H1 (cell line): Measurements from ENCODE around the gene ARMC9. TPM values are rescaled to one million over a fixed set of nuclear protein-coding genes. Genes with fewer than 3 reads are reported as not detected.
A peak's percentile ranks its signal among the peaks of the same experiment; 100 is the strongest.
"Not testable (repeated sequence)": the region's sequence is repeated elsewhere in the genome, so short reads cannot be mapped to it uniquely, and the experiment has no call there.

Experiments used
- CTCF ChIA-PET: fragments of 300-600 bp; sonication (Branson Sonifier 250); formaldehyde crosslinking; loops from one replicate; lab custom pipeline; 2021; ENCODE audit not compliant: partially characterized antibody; lab: Charles Lee
- POLR2A ChIA-PET: fragments of 300-600 bp; sonication (Branson Sonifier 250); formaldehyde crosslinking; loops from one replicate; lab custom pipeline; 2021; ENCODE audit warnings: inconsistent platforms; ENCODE audit not compliant: partially characterized antibody; lab: Charles Lee
- DNase-seq, 2 experiments: peaks; one replicate each; pipeline versions ENCODE4 v3.0.0 to v3.0.0-alpha.2; 2010 to 2022; ENCODE audit warnings: low spot score in 2 of 2, low read depth in 1 of 2, mixed read lengths in 1 of 2
- FAIRE-seq: peaks from 2 replicates; lab custom pipeline; 2011; peaks lifted over from hg19 to GRCh38; lab: Jason Lieb, UNC
- H2AFZ ChIP-seq: 2 replicates; pipeline ENCODE4 v1.8.1; 2012; ENCODE audit warnings: low read length, inconsistent platforms
- H2AK5ac ChIP-seq: 2 replicates; pipeline ENCODE4 v1.6.1; 2013; ENCODE audit warnings: low read depth, low read length
- H2BK120ac ChIP-seq: replicated peaks from 2 replicates; pipeline ENCODE3; 2013; ENCODE audit warnings: low read depth, low read length, inconsistent platforms
- H2BK12ac ChIP-seq: 2 replicates; pipeline ENCODE4 v1.6.1; 2013; ENCODE audit warnings: low read depth, low read length
- H2BK15ac ChIP-seq: 2 replicates; pipeline ENCODE4 v1.6.1; 2013; ENCODE audit warnings: low read length
- H2BK20ac ChIP-seq: 2 replicates; pipeline ENCODE4 v1.6.1; 2013; ENCODE audit warnings: low read length
- H2BK5ac ChIP-seq: 2 replicates; pipeline ENCODE4 v1.6.1; 2013; ENCODE audit warnings: low read depth, low read length
- H3K14ac ChIP-seq: 2 replicates; pipeline ENCODE4 v1.6.1; 2013; ENCODE audit warnings: inconsistent platforms; ENCODE audit not compliant: insufficient read length
- H3K18ac ChIP-seq: 2 replicates; pipeline ENCODE4 v1.6.1; 2013; ENCODE audit warnings: low read length; ENCODE audit errors: extremely low read depth
- H3K23ac ChIP-seq: 2 replicates; pipeline ENCODE4 v1.6.1; 2013; ENCODE audit warnings: inconsistent platforms; ENCODE audit not compliant: insufficient read length
- H3K23me2 ChIP-seq: 2 replicates; pipeline ENCODE4 v1.6.1; 2013; ENCODE audit warnings: low read depth, low read length
- H3K27ac ChIP-seq: 2 replicates; pipeline ENCODE4 v1.6.1; 2011; ENCODE audit warnings: low read depth, low read length, inconsistent platforms
- H3K27me3 ChIP-seq, 4 experiments: replicated peaks in 1 of 4; 1 replicate in 1 of 4; 2 replicates in 3 of 4; pipeline versions ENCODE4 v1.6.1 to v1.8.1; 2011 to 2013; ENCODE audit warnings: low read length in 3 of 4, mild to moderate bottlenecking in 3 of 4, inconsistent platforms in 2 of 4, mixed read lengths in 2 of 4, moderate library complexity in 1 of 4; ENCODE audit not compliant: control insufficient read depth in 3 of 4, insufficient read depth in 3 of 4; ENCODE audit errors: extremely low read depth in 1 of 4
- H3K36me3 ChIP-seq, 4 experiments: 2 replicates each; pipeline versions ENCODE4 v1.6.1 to v1.8.1; 2011 to 2013; ENCODE audit warnings: mild to moderate bottlenecking in 4 of 4, low read length in 3 of 4, moderate library complexity in 2 of 4, control low read depth in 1 of 4, inconsistent platforms in 1 of 4; ENCODE audit not compliant: insufficient read depth in 4 of 4, control insufficient read depth in 2 of 4
- H3K4ac ChIP-seq: replicated peaks from 2 replicates; pipeline ENCODE3; 2013; ENCODE audit warnings: low read length, low read depth, mixed read lengths, inconsistent platforms; ENCODE audit not compliant: insufficient read length
- H3K4me1 ChIP-seq, 4 experiments: replicated peaks in 1 of 4; 1 replicate in 1 of 4; 2 replicates in 3 of 4; pipeline versions ENCODE4 v1.6.1 to v1.8.1; 2011 to 2013; ENCODE audit warnings: low read length in 3 of 4, inconsistent platforms in 2 of 4, mixed read lengths in 1 of 4; ENCODE audit not compliant: insufficient read depth in 4 of 4, control insufficient read depth in 3 of 4
- H3K4me2 ChIP-seq, 2 experiments: 2 replicates each; pipeline versions ENCODE4 v1.6.1 to v1.8.1; 2011 to 2013; ENCODE audit warnings: low read depth in 2 of 2, low read length in 2 of 2, control low read depth in 1 of 2, inconsistent platforms in 1 of 2, mild to moderate bottlenecking in 1 of 2; ENCODE audit not compliant: insufficient read depth in 1 of 2
- H3K4me3 ChIP-seq, 4 experiments: fragments of 200-600, 300-600 bp in 1 of 4; sonication (generic), shearing (Covaris generic), sonication (Bioruptor Twin) in 1 of 4; 2 replicates each; pipeline versions ENCODE4 v1.5.1 to v1.8.1; 2011 to 2016; ENCODE audit warnings: low read length in 4 of 4, low read depth in 3 of 4, control low read depth in 2 of 4, inconsistent platforms in 2 of 4, mild to moderate bottlenecking in 2 of 4, mixed read lengths in 1 of 4, moderate library complexity in 1 of 4; ENCODE audit not compliant: insufficient read depth in 2 of 4; ENCODE audit errors: extremely low read depth in 1 of 4
- H3K56ac ChIP-seq: replicated peaks from 2 replicates; pipeline ENCODE3; 2013; ENCODE audit warnings: low read depth, mild to moderate bottlenecking, mixed read lengths, low read length, inconsistent platforms; ENCODE audit not compliant: insufficient read length
- H3K79me1 ChIP-seq: 2 replicates; pipeline ENCODE4 v1.6.1; 2013; ENCODE audit warnings: low read depth, low read length, control low read depth
- H3K79me2 ChIP-seq, 2 experiments: 2 replicates each; pipeline versions ENCODE4 v1.6.1 to v1.8.1; 2012 to 2013; ENCODE audit warnings: low read length in 2 of 2, mild to moderate bottlenecking in 2 of 2, inconsistent platforms in 1 of 2; ENCODE audit not compliant: insufficient read depth in 2 of 2, control insufficient read depth in 1 of 2
- H3K9ac ChIP-seq, 4 experiments: replicated peaks in 1 of 4; 1 replicate in 1 of 4; 2 replicates in 3 of 4; pipeline versions ENCODE4 v1.6.1 to v1.8.1; 2011 to 2013; ENCODE audit warnings: low read depth in 3 of 4, low read length in 3 of 4, control low read depth in 2 of 4, mild to moderate bottlenecking in 2 of 4, moderate library complexity in 2 of 4, inconsistent platforms in 1 of 4; ENCODE audit errors: extremely low read depth in 1 of 4
- H3K9me3 ChIP-seq, 2 experiments: 2 replicates each; pipeline versions ENCODE4 v1.6.1 to v1.8.1; 2012 to 2013; ENCODE audit warnings: mild to moderate bottlenecking in 2 of 2, moderate library complexity in 2 of 2, control low read depth in 1 of 2, inconsistent platforms in 1 of 2, low read depth in 1 of 2, low read length in 1 of 2, mixed read lengths in 1 of 2; ENCODE audit not compliant: insufficient read depth in 2 of 2
- H4K20me1 ChIP-seq, 2 experiments: replicated peaks in 1 of 2; 2 replicates each; pipeline versions ENCODE3 to v1.8.1; 2011 to 2013; ENCODE audit warnings: inconsistent platforms in 2 of 2, low read length in 2 of 2, mild to moderate bottlenecking in 1 of 2; ENCODE audit not compliant: insufficient read depth in 2 of 2, control insufficient read depth in 1 of 2
- H4K5ac ChIP-seq: 2 replicates; pipeline ENCODE4 v1.6.1; 2013; ENCODE audit warnings: low read length, low read depth, mixed read lengths, inconsistent platforms; ENCODE audit not compliant: insufficient read length
- H4K8ac ChIP-seq: 2 replicates; pipeline ENCODE4 v1.8.0; 2013; ENCODE audit warnings: mild to moderate bottlenecking, moderate library complexity, low read length, inconsistent platforms; ENCODE audit not compliant: insufficient read depth; ENCODE audit errors: extremely low read depth
- H4K91ac ChIP-seq: replicated peaks from 2 replicates; pipeline ENCODE3; 2013; ENCODE audit warnings: low read length, mixed read lengths, inconsistent platforms; ENCODE audit not compliant: insufficient read length
- RAD21 ChIP-seq, 2 experiments: IDR thresholded peaks in 1 of 2; conservative IDR thresholded peaks in 1 of 2; 2 replicates each; pipeline ENCODE4 v1.6.1; 2011; ENCODE audit warnings: low read depth in 2 of 2, low read length in 2 of 2, improper control_type of control experiment in 1 of 2, inconsistent platforms in 1 of 2, mild to moderate bottlenecking in 1 of 2, moderate library complexity in 1 of 2
- WGBS, 2 experiments: shearing (Covaris generic) in 1 of 2; methylation state at CpG; one replicate each; pipeline versions ENCODE4 v1.1.6 to v1.1.7; 2013 to 2015; ENCODE audit warnings: low lambda C conversion rate in 2 of 2, mixed read lengths in 2 of 2, inconsistent platforms in 1 of 2, low coverage in 1 of 2, missing lambda C conversion rate in 1 of 2; ENCODE audit not compliant: insufficient replicate concordance in 2 of 2, insufficient coverage in 1 of 2, insufficient read length in 1 of 2; ENCODE audit errors: extremely low coverage in 1 of 2, missing lambda C conversion rate in 1 of 2; 5-methylcytosine and 5-hydroxymethylcytosine counted together
- polyA plus RNA-seq, 7 experiments: library from polyadenylated mRNA; depleted of rRNA in 3 of 7; stranded (reverse) in 5 of 7; unstranded in 2 of 7; fragments of >200 nt in 5 of 7; fragments of 200-250 nt in 2 of 7; gene quantifications; 1 replicate in 5 of 7; 2 replicates in 1 of 7; 4 replicates in 1 of 7; pipeline versions ENCODE4 v1.2.1 to v1.2.3, GENCODE V29; 2011 to 2013; ENCODE audit warnings: missing spikeins in 2 of 7, mixed read lengths in 2 of 7
- total RNA-seq: library from RNA; stranded (reverse); fragmentation: NEBNext Ultra II Directional; extraction: Animal tissue kit (Norgen Biotek cat#: 25700); gene quantifications from 2 replicates; pipeline ENCODE4 v1.2.1, GENCODE V29; 2021

ARMC9 gene
- total and polyA plus RNA-seq, 2 of the 8 experiments (the other 6 are each of a cell fraction or from before 2014, with no cell fraction given) = 23.2 to 36.1 TPM

DNA sequence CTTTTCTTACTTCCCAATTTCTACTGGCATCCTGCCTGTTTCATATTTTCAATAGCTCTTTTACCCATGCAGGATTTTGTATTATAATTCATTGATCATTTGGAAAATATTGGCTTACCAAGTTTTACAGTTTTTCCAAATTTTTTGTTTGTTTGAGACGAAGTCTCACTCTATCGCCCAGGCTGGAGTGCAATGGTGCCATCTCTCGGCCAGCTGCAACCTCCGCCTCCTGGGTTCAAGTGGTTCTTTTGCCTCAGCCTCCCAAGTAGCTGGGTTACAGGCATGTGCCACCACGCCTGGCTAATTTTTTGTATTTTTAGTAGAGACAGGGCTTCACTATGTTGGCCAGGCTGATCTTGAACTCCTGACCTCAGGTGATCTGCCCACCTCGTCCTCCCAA lies 105.8 kb downstream of the ARMC9 start:
- H3K9me3 ChIP-seq, H4K20me1 ChIP-seq, H3K4me2 ChIP-seq, H3K56ac ChIP-seq, H4K8ac ChIP-seq, H3K4me3 ChIP-seq, H3K79me1 ChIP-seq, H3K4ac ChIP-seq, H4K91ac ChIP-seq, H3K23ac ChIP-seq, H4K5ac ChIP-seq, H3K27me3 ChIP-seq, H2BK12ac ChIP-seq, H2BK20ac ChIP-seq, FAIRE-seq, H3K27ac ChIP-seq, H3K79me2 ChIP-seq, H2BK15ac ChIP-seq, H3K4me1 ChIP-seq, H3K36me3 ChIP-seq, H2AFZ ChIP-seq, H2BK5ac ChIP-seq, H3K14ac ChIP-seq, H3K9ac ChIP-seq, H2BK120ac ChIP-seq, H3K23me2 ChIP-seq, H3K18ac ChIP-seq, H2AK5ac ChIP-seq: not testable (repeated sequence)
- POLR2A ChIA-PET = interaction anchor here (1.0 kb wide), 1 partner anchor 149 kb away, joined by 4 read pairs; no protein-coding TSS in a partner anchor
- WGBS, 2 experiments = 83% methylated on average over 6 of the region's 6 CpGs; no CpG with 5 or more reads in 1 of the 2 experiments
- TF ChIP-seq RAD21 (IDR thresholded peaks at IDR 0.05 in 1 of 2, conservative IDR thresholded peaks at IDR 0.05 in 1 of 2; ENCODE audit: low read depth in 2 of 2, low read length in 2 of 2) = peak; percentile 3 to 33; a peak in 1 of 4 replicates
- peak in 1 of 2 experiments; percentile 26 for DNase-seq
- CTCF ChIA-PET = interaction anchor here (0.6 to 2.8 kb wide), 14 partner anchors 7 to 128 kb away, joined by 3 to 10 read pairs (median 4); partner anchors contain the start of gene B3GNT7
